Cardiac septum (tissue), 1 donor: ENCODE data around the gene DCAF10. TPM values are rescaled to one million over a fixed set of nuclear protein-coding genes. Genes with fewer than 3 reads are reported as not detected.
"Not testable (repeated sequence)": the region's sequence is repeated elsewhere in the genome, so short reads cannot be mapped to it uniquely, and the experiment has no call there.

ENCODE experiments used
- DNase-seq: peaks from one replicate; pipeline ENCODE4 v3.0.0-alpha.2; 2020; ENCODE audit warnings: low spot score
- intact Hi-C: fragments of 100-400 bp; cut with DNase I; formaldehyde crosslinking; loops from one replicate; pipeline ENCODE4 v1.14.0; 2022
- total RNA-seq: library from RNA; stranded (reverse); fragmentation: NEBNext Ultra II Directional; extraction: Animal tissue kit (Norgen Biotek cat#: 25700); gene quantifications from one replicate; pipeline ENCODE4 v1.2.1, GENCODE V29; 2021
- donor health status: DM: no; HTN: no; CAD: no.

Gene DCAF10
- total RNA-seq, 1 donor from 2014 or later = 15.7 TPM

- DNase-seq = no peak
- intact Hi-C loops = no loop called here
These were observed 39.2 kb downstream of the DCAF10 start for GRCh38 chr9:37839496-37840461.

DNA sequence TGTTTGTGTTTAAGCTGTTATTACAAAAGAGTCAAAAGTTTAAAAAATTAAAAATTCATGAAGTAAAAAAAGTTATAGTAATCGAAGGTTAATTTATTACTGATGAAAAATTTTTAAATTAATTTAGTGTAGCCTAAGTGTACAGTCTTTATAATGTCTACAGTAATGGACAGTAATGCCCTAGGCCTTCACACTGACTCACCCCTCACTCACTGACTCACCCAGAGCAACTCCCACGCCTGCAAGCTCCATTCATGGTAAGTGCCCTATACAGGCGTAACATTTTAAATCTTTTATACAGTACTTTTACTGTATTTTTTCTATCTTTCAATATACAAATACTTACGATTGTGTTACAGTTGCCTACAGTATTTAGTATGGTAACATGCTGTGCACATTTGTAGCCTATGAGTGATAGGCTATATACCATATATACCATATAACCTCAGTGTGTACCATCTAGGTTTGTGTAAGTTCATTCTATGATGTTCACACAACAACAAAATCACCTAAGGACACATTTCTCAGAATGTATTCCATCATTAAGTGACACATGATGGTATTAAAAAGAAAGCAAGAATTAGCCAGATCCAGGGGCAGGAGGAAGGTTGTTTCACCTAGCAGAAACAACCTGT lies 40.1 kb downstream of the DCAF10 start:
- intact Hi-C loops = no loop called here
- no peak for DNase-seq

DNA sequence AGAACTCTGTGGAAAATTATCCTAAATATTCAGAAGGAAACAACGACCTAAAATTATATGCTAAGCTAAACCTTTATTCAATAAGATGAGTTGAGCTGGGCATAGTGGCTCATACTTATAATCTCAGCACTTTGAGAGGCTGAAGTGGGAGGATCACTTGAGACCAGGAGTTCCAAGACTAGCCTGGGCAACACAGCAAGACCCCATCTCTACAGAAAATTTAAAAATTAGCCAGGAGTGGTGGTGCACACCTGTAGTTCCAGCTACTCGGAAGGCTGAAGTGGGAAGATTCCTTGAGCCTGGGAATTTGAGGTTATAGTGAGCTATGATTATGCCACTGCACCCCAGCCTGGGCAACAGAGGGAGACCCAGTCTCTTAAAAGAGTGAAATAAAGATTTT lies 51.6 kb downstream of the DCAF10 start:
- DNase-seq = no peak
- intact Hi-C loops = no loop called here

GRCh38 chr9:37856551-37856950 lies 56.0 kb downstream of the DCAF10 start:
- intact Hi-C loops = no loop called here
- no peak for DNase-seq

- intact Hi-C loops = no loop called here
These were observed 58.4 kb downstream of the DCAF10 start for GRCh38 chr9:37859043-37859442.

GRCh38 chr9:37862530-37862929 lies 61.9 kb downstream of the DCAF10 start:
- intact Hi-C loops = no loop called here
- DNase-seq = no peak

More at GRCh38 chr9:37859043-37859442, 58.4 kb downstream of the DCAF10 start:
- no peak for DNase-seq

GRCh38 chr9:37870081-37870798 lies 69.6 kb downstream of the DCAF10 start:
- intact Hi-C loops = no loop called here
- DNase-seq = no peak

DNA sequence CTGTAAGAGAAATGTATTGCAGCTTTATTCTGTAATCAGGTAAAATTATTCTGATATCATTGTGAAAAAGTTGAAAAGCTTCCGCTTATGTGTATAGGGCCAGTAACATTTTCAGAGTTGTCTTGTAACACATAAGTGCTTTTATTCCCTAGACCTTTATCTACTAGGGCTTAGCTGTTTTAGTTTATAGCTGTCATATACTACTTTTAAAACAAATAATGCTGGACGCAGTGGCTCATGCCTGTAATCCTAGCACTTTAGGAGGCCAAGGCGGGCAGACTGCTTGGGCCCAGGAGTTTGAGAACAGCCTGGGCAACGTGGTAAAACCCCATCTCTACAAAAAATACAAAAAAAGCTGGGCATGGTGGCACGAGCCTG lies 70.2 kb downstream of the DCAF10 start:
- no peak for DNase-seq
- intact Hi-C loops = no loop called here

DNA sequence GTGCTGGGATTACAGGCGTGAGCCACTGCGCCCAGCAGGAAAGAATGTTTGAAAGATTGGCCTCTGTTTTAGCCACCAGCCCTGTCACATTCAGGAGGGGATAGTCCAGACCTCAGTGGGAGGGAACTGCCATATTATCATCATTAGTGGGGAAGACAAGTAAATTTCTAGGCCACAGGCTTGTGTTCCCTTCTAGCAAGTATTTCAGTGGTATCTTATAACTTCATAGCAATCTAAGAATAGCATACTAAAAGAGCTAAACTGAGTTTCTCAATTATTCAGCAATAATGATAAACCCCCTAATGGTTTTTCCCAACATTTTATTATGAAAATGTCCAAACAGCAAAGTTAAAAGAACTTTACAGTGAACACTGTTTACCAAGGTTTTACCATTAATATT lies 73.4 kb downstream of the DCAF10 start:
- intact Hi-C loops = no loop called here
- no peak for DNase-seq

- no peak for DNase-seq
- intact Hi-C loops = no loop called here
These were observed 75.8 kb downstream of the DCAF10 start for GRCh38 chr9:37876376-37876775.

DNA sequence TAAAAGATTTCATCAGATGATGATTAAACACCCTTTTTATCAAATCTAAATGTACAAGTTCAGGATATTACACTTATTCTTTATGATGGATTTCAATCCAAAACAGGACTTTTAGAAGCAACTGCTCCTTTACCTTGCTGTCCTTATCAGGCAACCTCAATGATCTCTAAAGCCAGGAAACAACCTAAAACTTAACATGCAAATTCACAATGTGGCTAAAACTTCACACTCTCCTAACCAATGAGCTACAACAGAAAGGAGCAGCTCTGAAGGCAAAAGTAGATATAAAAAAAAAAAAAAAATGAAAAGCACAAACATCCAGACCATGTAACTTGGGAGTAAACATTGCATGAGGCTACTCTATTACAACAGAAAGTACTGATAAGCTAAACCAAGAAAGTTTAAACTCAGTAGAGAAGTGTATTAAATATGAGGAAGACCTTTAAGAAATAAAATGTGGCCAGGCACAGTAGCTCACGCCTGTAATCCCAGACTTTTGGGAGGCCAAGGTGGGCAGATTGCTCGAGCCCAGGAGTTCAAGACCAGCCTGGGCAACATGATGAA lies 80.4 kb downstream of the DCAF10 start:
- DNase-seq = no peak
- intact Hi-C loops = no loop called here

GRCh38 chr9:37887977-37888583 lies 87.5 kb downstream of the DCAF10 start:
- DNase-seq, intact Hi-C loops: not testable (repeated sequence)

GRCh38 chr9:37889536-37889935 lies 88.9 kb downstream of the DCAF10 start:
- DNase-seq = no peak
- intact Hi-C loops = no loop called here

- intact Hi-C loops, DNase-seq: not testable (repeated sequence)
These were observed 90.4 kb downstream of the DCAF10 start for GRCh38 chr9:37891042-37891441.

DNA sequence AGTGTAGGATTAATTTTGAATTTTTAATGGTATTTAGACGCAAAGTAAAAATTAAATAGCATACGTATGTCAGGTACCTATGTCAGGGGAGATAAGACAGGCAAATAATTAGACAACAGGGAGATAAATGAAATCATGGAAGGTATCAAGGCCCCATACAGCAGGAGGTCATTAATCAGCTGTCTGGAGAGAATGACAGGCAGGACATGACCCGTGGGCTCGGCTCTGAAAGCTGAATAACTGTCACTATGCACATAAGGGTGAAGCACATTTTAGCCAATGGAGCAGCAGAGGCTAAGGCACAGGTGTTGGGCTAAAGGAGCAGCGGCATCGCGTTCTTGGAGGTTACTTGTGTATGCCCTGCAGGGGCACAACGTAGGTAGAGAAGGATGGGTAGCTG lies 91.5 kb downstream of the DCAF10 start:
- no peak for DNase-seq
- intact Hi-C loops = no loop called here

DNA sequence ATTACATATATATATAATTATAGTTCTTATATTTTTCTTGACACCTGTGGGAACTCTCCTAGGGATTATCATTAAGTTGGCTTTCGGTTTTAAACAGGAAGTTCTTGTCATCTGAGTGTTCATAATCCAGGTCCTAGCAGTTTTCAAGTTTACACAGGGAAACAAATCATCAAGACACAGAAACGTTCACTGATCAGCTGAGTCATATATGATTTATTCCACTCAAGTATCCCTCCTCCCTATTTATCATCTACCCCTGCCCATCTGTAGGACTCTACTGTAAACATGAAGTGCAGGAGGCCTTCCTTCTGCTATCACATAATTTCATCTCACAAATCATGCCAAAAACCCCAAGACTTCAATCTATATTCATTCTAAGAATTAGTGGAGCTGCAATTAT lies 97.1 kb downstream of the DCAF10 start:
- intact Hi-C loops = no loop called here
- no peak for DNase-seq

DNA sequence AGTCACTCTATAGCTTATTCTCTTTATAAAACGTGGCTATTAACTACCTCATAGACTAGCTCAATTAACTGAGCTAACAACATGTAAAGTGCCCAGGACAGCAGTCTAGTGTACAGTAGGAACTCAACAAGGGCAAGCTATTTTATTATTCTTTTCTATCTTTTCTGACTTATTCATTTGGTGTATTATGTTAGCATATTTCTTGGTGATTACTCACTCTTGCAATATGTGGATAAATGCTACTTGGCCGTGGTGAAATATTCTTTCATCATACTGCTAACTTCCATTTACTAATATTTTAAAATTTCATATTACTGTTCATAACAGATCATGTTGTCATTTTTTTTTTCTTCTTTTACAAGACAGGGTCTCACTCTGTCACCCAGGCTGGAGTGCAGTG lies 98.4 kb downstream of the DCAF10 start:
- DNase-seq = no peak
- intact Hi-C loops = no loop called here

DNA sequence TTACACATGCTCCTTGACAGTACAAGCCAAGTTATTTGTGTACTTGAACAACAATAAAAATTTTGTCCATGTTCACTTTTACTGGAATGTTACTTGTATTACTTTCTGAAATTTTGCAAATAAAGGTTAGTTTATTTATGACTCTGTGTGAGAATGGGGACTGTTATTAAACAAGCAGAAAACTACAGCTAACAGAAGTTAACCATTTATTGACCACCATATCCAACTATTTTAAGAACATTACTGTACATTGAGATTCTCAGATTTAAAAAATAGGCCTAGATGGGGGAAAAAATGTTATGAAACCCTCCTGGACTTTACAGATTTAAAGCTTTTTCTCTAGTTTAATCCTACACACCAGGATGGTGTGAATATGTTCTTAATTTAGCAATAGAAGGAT lies 101.5 kb downstream of the DCAF10 start:
- no peak for DNase-seq
- intact Hi-C loops = loop anchor here (10.0 kb wide), 1 partner anchor 417 kb away; the partner anchor contains the start of gene POLR1E
